Dendritic cell treated with granulocyte-macrophage colony-stimulating factor and Interleukin-4, amounts not matched to agents 40 ng/mL and 50 ng/mL, for 4 days (primary cell): ENCODE results near the gene UBALD2.
"Not testable (repeated sequence)": the region's sequence is repeated elsewhere in the genome, so short reads cannot be mapped to it uniquely, and the experiment has no call there.

Source experiments
- H3K27ac Mint-ChIP-seq: one replicate; pipeline ENCODE4 v1.8.0; 2022; ENCODE audit warnings: mild to moderate bottlenecking, mixed read lengths
- H3K27me3 Mint-ChIP-seq: one replicate; pipeline ENCODE4 v1.8.0; 2022; ENCODE audit warnings: mild to moderate bottlenecking, mixed read lengths
- H3K36me3 Mint-ChIP-seq: one replicate; pipeline ENCODE4 v1.8.0; 2022; ENCODE audit warnings: low read depth, mixed read lengths
- H3K4me1 Mint-ChIP-seq: one replicate; pipeline ENCODE4 v1.8.0; 2022; ENCODE audit warnings: low read depth, mixed read lengths
- H3K4me3 Mint-ChIP-seq: one replicate; pipeline ENCODE4 v1.8.0; 2022; ENCODE audit warnings: mild to moderate bottlenecking, moderate library complexity, mixed read lengths
- H3K9me3 Mint-ChIP-seq: one replicate; pipeline ENCODE4 v1.8.0; 2022; ENCODE audit warnings: mixed read lengths
- intact Hi-C: fragments of 100-400 bp; cut with micrococcal nuclease; formaldehyde crosslinking; loops from one replicate; pipeline ENCODE4 v1.15.0; 2022

Gene UBALD2

DNA sequence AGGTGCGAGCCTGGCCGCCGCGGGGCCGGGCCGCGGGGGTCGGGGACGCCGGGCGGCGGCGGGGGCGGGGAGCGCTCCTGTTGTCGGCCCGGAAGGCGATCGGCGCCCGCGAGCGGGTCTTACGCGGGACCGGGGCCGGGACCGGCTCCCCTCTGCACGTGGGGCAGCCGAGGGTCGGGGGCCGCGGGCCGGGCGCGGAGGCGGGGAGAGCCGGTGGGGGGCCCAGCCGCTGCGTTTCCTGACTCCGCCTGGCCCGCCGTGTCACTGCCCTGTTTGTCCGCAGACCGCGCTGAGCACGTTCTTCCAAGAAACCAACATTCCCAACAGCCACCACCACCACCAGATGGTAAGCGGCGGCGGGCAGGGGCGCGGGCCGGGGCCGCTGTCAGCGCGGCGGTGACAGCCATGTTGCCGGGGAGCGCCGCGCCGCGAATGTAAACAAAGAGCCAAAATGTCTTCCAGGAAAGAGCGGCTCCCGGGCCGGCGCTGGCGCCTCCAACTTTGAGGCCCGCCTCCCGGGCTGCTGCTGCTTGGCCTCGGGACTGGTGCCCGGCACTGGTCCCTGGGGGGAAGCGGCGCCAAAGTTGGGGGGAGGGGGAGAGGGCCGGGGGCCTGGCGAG is 586 bp downstream of the UBALD2 start:
- Mint-ChIP-seq H3K27ac (peak overlapping the region; percentile 96), H3K9me3 (no peaks in the 10 kb centered on the region), H3K27me3 (no peaks in the 10 kb centered on the region), H3K4me3 (peak overlapping the region; percentile 92), H3K4me1 (peaks cover 64% of the 10 kb centered on the region), H3K36me3 (peaks cover 31% of the 10 kb centered on the region)
- intact Hi-C loops = no loop called here

GRCh38 chr17:76266244-76266938 is 1.2 kb downstream of the UBALD2 start:
- Mint-ChIP-seq H3K9me3 (no peaks in the 10 kb centered on the region), H3K4me1 (peaks cover 70% of the 10 kb centered on the region), H3K36me3 (peaks cover 38% of the 10 kb centered on the region), H3K27me3 (no peaks in the 10 kb centered on the region), H3K27ac (peak overlapping the region; percentile 96), H3K4me3 (peak overlapping the region; percentile 92)
- intact Hi-C loops = no loop called here

GRCh38 chr17:76267051-76267576 is 2.0 kb downstream of the UBALD2 start:
- Mint-ChIP-seq H3K27ac (peak overlapping the region; percentile 96), H3K4me1 (peaks cover 68% of the 10 kb centered on the region), H3K36me3 (peaks cover 41% of the 10 kb centered on the region), H3K27me3 (no peaks in the 10 kb centered on the region), H3K9me3 (no peaks in the 10 kb centered on the region), H3K4me3 (peak overlapping the region; percentile 92)
- intact Hi-C loops = no loop called here

DNA sequence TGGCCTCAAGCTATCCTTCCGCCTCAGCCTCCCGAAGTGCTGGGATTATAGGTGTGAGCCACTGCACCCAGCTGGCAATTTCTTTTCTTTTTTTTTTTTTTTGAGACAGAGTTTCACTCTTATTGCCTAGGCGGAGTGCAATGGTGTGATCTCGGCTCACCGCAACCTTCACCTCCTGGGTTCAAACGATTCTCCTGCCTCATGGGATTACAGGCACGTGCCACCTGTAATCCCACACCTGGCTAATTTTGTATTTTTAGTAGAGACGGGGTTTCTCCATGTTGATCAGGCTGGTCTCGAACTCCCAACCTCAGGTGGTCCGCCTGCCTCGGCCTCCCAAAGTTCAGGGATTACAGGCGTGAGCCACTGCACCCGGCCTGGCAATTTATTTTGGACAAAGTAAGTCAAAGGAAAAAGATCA is 2.4 kb downstream of the UBALD2 start:
- intact Hi-C loops, H3K9me3 Mint-ChIP-seq, H3K27me3 Mint-ChIP-seq: not testable (repeated sequence)
- H3K4me3 Mint-ChIP-seq = peak overlapping the region; percentile 39
- H3K27ac Mint-ChIP-seq = peak overlapping the region; percentile 96
- peaks cover 41% of the 10 kb centered on the region for H3K36me3 Mint-ChIP-seq
- peaks cover 68% of the 10 kb centered on the region for H3K4me1 Mint-ChIP-seq

- H3K9me3 Mint-ChIP-seq = no peaks in the 10 kb centered on the region
- no peaks in the 10 kb centered on the region for H3K27me3 Mint-ChIP-seq
- H3K4me3 Mint-ChIP-seq = peak overlapping the region; percentile 56
- H3K27ac Mint-ChIP-seq = peak overlapping the region; percentile 96
- peaks cover 67% of the 10 kb centered on the region for H3K4me1 Mint-ChIP-seq
- intact Hi-C loops = no loop called here
- peaks cover 41% of the 10 kb centered on the region for H3K36me3 Mint-ChIP-seq
Observed at GRCh38 chr17:76268015-76268749, 3.0 kb downstream of the UBALD2 start.

DNA sequence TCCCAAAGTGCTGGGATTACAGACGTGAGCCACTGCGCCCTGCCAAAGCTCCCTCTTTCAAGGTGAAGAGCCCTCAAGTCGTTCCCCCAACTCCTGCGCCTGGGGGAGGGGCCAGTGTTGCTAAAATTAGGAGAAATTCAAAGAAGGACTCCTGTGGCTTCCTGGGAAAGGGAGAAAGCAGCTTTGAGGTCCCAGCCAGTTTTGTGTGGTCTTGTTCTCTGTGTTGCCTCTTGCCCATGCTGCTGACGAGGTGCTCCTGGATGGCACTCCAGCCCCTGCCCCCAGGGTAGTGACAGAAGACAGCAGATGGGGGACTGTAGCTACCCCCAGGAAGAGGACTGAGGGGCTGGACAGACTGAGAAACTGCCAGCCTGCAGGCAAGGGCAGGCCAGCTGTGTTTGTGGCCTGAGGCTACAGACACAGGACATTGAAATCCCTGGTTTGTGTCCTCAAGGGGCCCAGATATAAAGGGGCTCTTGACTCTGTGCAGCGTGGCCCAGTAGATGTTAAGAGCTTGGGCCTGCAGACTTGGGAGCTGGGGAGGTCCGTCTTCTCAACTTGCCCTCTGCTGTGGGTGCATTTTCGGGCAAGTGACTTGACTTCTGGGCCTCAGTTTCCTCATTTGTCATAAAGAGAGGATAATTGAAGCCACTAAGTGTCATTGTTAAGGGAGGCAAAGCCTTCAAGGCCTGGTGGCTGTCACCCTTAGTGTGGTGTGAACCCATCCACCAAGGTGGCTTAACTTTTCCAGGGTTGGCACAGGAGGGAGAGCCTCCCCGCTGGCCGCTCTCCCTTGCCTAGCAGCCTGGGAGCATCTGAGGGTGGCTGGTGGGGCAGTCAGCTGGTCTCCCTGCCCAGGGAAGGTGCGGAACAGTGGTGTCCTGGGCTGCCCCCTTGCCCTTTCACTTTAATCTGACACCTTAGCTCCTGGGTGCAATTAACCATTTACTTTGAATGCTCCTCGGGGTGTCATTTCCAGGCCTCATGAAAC is 4.1 kb downstream of the UBALD2 start:
- intact Hi-C loops = no loop called here
- peaks cover 41% of the 10 kb centered on the region for H3K36me3 Mint-ChIP-seq
- H3K27ac Mint-ChIP-seq = peak overlapping the region; percentile 96
- peaks cover 60% of the 10 kb centered on the region for H3K4me1 Mint-ChIP-seq
- peak overlapping the region; percentile 56 for H3K4me3 Mint-ChIP-seq
- no peaks in the 10 kb centered on the region for H3K27me3 Mint-ChIP-seq
- H3K9me3 Mint-ChIP-seq = no peaks in the 10 kb centered on the region

- Mint-ChIP-seq H3K27ac (peak overlapping the region; percentile 96), H3K27me3 (no peaks in the 10 kb centered on the region), H3K36me3 (peaks cover 41% of the 10 kb centered on the region), H3K9me3 (no peaks in the 10 kb centered on the region), H3K4me3 (no peak overlapping the region), H3K4me1 (peaks cover 65% of the 10 kb centered on the region)
- intact Hi-C loops = no loop called here
Observed at GRCh38 chr17:76270127-76270592, 5.0 kb downstream of the UBALD2 start.

- H3K4me3 Mint-ChIP-seq = peak overlapping the region; percentile 52
- H3K36me3 Mint-ChIP-seq = peaks cover 36% of the 10 kb centered on the region
- intact Hi-C loops = no loop called here
- H3K27ac Mint-ChIP-seq = peak overlapping the region; percentile 73
- H3K9me3 Mint-ChIP-seq = no peaks in the 10 kb centered on the region
- H3K4me1 Mint-ChIP-seq = peaks cover 74% of the 10 kb centered on the region
- H3K27me3 Mint-ChIP-seq = no peaks in the 10 kb centered on the region
Observed at GRCh38 chr17:76270770-76271668, 5.9 kb downstream of the UBALD2 start.

DNA sequence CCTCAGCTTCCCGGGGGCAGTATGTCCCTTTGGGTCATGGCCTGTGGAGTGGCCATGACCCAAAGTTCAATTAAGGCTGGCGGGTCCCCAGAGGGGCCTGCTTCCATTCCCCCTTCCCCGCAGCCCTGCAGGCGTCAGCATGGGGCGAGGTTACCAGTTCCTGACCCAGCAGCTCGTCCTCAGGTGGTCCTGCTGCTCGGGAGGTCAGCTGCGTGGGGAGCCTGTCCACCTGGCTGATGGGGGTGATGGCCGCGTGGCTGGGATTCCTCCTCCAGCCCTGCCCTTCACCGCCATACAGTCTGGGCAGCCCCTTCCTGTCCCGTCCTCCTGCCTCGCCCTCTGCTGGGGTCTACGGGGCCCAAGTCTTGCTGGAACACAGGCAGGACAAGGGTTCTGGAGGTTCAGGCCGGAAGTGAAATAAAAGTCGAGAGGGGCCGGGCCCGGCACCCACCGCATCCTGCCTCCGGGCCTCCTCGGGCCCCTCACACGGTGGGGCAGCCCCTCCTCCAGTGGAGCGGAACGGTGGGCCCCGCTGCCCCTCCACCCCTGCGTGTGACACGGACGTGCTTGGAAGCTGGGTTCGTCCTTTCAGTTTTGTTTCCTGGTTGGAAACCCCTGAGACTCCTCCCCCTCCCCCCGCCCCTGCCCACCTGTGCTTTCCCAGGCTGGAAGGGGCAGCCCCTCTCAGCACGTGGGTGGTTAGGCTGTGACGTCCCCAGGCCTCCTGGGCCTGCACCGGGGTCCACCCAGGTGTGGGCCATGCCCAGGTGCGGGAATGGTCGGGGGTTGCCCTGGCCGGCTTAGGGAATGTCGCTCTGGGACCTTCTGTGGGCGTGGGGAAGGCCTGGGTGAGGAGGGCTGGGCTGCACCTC is 6.8 kb downstream of the UBALD2 start:
- Mint-ChIP-seq H3K4me3 (peak overlapping the region; percentile 52), H3K27ac (peak overlapping the region; percentile 73), H3K36me3 (peaks cover 31% of the 10 kb centered on the region), H3K9me3 (no peaks in the 10 kb centered on the region), H3K27me3 (no peaks in the 10 kb centered on the region), H3K4me1 (peaks cover 76% of the 10 kb centered on the region)
- intact Hi-C loops = no loop called here

DNA sequence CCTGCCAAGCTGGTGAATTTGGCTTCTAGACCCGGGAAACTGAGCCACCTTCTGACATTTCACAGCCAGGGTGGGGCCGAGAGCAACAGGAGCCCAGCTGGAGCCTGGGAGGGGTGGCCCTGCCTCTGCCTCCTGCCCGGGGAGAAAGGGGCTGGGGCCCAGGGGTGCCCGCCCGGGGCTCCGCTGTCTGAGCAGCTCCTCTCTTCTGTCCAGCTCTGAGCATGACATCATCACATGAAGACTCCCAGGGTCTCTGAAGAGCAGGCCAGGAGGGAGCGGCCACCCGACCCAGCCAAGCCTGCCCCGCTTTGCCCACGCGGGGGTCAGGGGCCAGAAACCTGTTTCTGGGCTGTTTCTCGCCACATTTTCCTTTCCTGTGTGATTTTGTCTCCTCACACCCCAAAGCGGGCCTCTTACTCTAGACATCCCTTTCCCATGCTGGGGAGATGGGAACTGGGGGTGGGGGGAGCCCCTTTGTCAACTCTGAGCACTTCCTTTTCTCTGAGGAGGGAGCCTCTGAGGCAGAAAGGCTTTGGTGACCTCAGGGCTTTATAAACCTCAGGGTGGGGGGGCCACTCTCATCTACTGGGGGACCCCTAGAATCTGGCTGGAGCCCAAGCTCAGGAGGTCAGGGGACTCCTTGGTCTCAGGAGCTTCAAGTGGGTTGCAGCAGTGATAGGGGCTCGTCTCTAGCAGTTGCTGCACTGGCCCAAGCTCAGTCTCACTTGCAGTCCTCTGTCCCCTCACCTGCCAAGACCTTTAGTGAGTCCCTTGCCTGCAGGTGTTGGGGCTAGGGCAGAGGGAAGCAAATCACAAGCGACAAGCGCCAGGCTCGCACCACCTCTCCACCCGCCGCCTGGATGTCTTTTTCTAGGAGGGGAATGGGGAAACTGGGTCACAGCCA is 7.6 kb downstream of the UBALD2 start:
- peaks cover 31% of the 10 kb centered on the region for H3K36me3 Mint-ChIP-seq
- H3K4me1 Mint-ChIP-seq = peaks cover 76% of the 10 kb centered on the region
- no peaks in the 10 kb centered on the region for H3K9me3 Mint-ChIP-seq
- peak overlapping the region; percentile 52 for H3K4me3 Mint-ChIP-seq
- H3K27ac Mint-ChIP-seq = peak overlapping the region; percentile 73
- intact Hi-C loops = no loop called here
- no peaks in the 10 kb centered on the region for H3K27me3 Mint-ChIP-seq

DNA sequence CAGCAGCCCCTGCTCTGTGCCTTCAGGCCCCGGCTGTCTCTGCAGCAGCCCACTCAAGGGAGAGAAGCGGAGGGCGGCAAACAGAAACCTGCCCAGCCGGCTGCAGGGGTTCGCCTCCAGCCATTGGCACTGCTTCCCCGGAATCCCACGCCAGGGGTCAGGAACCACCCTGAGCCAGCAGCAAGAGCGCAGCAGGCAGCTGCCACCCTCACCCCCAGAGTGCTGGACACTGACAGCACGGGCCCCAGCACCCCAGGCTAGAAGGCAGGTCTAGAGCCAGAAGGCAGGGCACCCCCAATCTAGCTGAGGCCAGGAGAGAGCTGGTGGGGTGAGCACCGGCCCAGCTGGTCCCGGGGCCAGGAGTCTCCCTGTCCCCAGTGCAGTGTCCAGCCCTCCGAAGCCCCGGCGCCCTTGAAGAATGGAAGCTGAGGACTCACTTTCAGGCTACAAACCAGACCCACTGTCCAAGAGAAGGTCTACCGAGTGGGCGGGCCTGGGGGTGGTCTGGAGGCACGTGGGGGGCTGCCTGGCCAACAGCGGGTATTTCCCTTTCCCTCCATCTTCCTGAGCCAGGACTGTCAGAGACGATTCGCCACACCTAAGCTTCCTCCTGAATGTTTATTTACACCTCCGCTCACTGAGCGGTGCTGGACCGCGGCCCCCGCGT is 8.4 kb downstream of the UBALD2 start:
- H3K36me3 Mint-ChIP-seq = peaks cover 30% of the 10 kb centered on the region
- H3K4me3 Mint-ChIP-seq = no peak overlapping the region
- intact Hi-C loops = no loop called here
- H3K27ac Mint-ChIP-seq = no peak overlapping the region
- peaks cover 70% of the 10 kb centered on the region for H3K4me1 Mint-ChIP-seq
- no peaks in the 10 kb centered on the region for H3K27me3 Mint-ChIP-seq
- no peaks in the 10 kb centered on the region for H3K9me3 Mint-ChIP-seq
